HCT116 (cell line): ENCODE results near the gene HHIPL2.
"Not testable (repeated sequence)": the region's sequence is repeated elsewhere in the genome, so short reads cannot be mapped to it uniquely, and the experiment has no call there.

Source experiments
- CTCF ChIP-seq, 3 experiments: fragments of 200-600 bp in 1 of 3; sonication (generic) in 1 of 3; IDR thresholded peaks in 2 of 3; conservative IDR thresholded peaks in 1 of 3; 2 replicates each; pipeline ENCODE4 v1.5.1; 2012 to 2017; ENCODE audit warnings: low read depth in 2 of 3, low read length in 2 of 3, antibody characterized with exemption in 1 of 3, borderline replicate concordance in 1 of 3, control low read depth in 1 of 3, mild to moderate bottlenecking in 1 of 3, mixed read lengths in 1 of 3, mixed run types in 1 of 3, moderate library complexity in 1 of 3; ENCODE audit not compliant: insufficient read depth in 1 of 3
- JUND ChIP-seq: IDR thresholded peaks from 2 replicates; pipeline ENCODE4 v1.6.1; 2012

- not testable (repeated sequence) for TF ChIP-seq CTCF (IDR thresholded peaks at IDR 0.05 in 2 of 3, conservative IDR thresholded peaks at IDR 0.05 in 1 of 3; ENCODE audit: borderline replicate concordance in 1 of 3, insufficient read depth in 1 of 3, low read depth in 2 of 3, low read length in 2 of 3); JUND
Observed at GRCh38 chr1:222473717-222474116, 74.2 kb downstream of the HHIPL2 start.
